Adrenal gland (tissue), 5 donors: ENCODE data around the gene SLC51B.

Experiments
- POLR2A ChIP-seq, 2 donors: fragments of 450-650 bp; IDR thresholded peaks; one replicate each; pipeline ENCODE4 v1.6.1; 2017; ENCODE audit warnings: antibody characterized with exemption in 2 of 2, mild to moderate bottlenecking in 2 of 2, moderate library complexity in 1 of 2
- TF ChIP-seq, protein P1 (sequence below), 6 experiments: fragments of 450-650 bp in 4 of 6; fragments of 200-600 bp in 2 of 6; sonication (generic) in 1 of 6; IDR thresholded peaks; 1 replicate in 5 of 6; 2 replicates in 1 of 6; pipeline versions ENCODE4 v1.5.1 to v1.8.0; 2016 to 2021; ENCODE audit warnings: antibody characterized with exemption in 6 of 6, mild to moderate bottlenecking in 2 of 6, moderate library complexity in 1 of 6
- donor health status: DM: no; HTN: no; CAD: no.

DNA sequence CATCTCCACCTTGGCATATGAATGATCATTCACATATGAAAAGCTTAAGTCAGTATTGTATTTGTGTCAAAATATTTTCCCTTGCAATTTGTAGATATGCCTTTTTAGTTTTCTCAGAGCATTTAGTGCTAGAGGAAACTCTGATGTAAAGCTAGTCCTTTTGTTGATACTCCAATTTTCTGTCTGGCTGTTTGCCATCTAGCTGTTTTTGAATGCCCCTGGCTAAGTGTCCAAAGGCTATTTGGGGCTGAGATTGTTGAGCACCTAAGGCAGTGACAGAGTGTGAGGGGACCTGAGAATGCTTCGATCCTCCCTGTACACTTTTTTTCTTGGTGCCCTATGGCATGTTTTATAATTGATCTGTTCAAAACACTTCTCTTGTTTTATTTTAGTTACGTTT is 3.1 kb downstream of the SLC51B start:
- TF ChIP-seq, protein P1, sequence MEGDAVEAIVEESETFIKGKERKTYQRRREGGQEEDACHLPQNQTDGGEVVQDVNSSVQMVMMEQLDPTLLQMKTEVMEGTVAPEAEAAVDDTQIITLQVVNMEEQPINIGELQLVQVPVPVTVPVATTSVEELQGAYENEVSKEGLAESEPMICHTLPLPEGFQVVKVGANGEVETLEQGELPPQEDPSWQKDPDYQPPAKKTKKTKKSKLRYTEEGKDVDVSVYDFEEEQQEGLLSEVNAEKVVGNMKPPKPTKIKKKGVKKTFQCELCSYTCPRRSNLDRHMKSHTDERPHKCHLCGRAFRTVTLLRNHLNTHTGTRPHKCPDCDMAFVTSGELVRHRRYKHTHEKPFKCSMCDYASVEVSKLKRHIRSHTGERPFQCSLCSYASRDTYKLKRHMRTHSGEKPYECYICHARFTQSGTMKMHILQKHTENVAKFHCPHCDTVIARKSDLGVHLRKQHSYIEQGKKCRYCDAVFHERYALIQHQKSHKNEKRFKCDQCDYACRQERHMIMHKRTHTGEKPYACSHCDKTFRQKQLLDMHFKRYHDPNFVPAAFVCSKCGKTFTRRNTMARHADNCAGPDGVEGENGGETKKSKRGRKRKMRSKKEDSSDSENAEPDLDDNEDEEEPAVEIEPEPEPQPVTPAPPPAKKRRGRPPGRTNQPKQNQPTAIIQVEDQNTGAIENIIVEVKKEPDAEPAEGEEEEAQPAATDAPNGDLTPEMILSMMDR (IDR thresholded peaks at IDR 0.05), result no peak
- no peak for TF ChIP-seq POLR2A (IDR thresholded peaks at IDR 0.05)
